ENCODE measurements around the gene UBE4A. TPM values are rescaled to one million over a fixed set of nuclear protein-coding genes. Genes with fewer than 3 reads are reported as not detected.

UBE4A gene
- total and polyA plus RNA-seq, 9 of the 15 experiments (the other 6 are each of a cell fraction or from before 2014, with no cell fraction given), result 13.5 to 45.2 (median 26.8) TPM

DNA sequence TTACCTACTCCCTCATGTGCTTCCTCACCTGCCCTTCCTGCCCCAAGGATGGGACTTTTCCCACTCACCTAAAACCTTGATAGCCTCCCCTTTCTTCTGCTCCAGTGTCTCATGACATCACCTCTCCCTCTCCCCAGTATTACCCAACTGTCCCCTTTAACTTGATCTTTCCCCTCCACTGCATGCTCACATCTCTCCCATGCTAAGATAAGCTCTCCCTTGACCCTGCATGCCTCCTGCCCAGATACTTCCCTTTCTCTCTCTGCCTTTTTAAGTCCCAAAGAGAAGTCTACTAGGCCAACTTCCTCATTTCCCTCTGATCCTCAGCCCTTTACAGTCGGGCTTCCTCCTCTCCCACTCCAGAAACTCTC is 40.1 kb upstream of the UBE4A start (continued):
- TF ChIP-seq SMC3 (conservative IDR thresholded peaks at IDR 0.05; ENCODE audit: insufficient read depth, low read depth, low read length) (no peak), SP2 (IDR thresholded peaks at IDR 0.05; ENCODE audit: extremely low read depth, low read depth, low read length, poor library complexity, severe bottlenecking) (no peak), POLR2H (tag; IDR thresholded peaks at IDR 0.05; ENCODE audit: low read depth) (no peak), SRSF1 (IDR thresholded peaks at IDR 0.05; ENCODE audit: low read depth, low read length) (no peak), MTA3 (IDR thresholded peaks at IDR 0.05; ENCODE audit: borderline replicate concordance) (peak; percentile 66; the same call in 1 of the 2 replicates), ZNF707 (CRISPR knock-in tag; conservative IDR thresholded peaks at IDR 0.05) (no peak), GTF2A2 (tag; IDR thresholded peaks at IDR 0.05) (no peak), BACH1 (tag; IDR thresholded peaks at IDR 0.05) (no peak), ZEB2 (IDR thresholded peaks at IDR 0.05) (peak; percentile 75), ELF2 (CRISPR knock-in tag; IDR thresholded peaks at IDR 0.05) (0 out of 2 replicates have a peak, but pooled peaks have one; percentile 43), DPF2 (IDR thresholded peaks at IDR 0.05) (peak; percentile 72; the same call in 1 of the 2 replicates), SRSF7 (optimal IDR thresholded peaks at IDR 0.05; ENCODE audit: low read depth, low read length) (no peak), KAT8 (IDR thresholded peaks at IDR 0.05; ENCODE audit: low read depth) (no peak), ZNF274 (IDR thresholded peaks at IDR 0.05; ENCODE audit: borderline replicate concordance, low read depth, low read length) (no peak), TCFL5 (CRISPR knock-in tag; conservative IDR thresholded peaks at IDR 0.05) (no peak), SMARCA5 (IDR thresholded peaks at IDR 0.05) (peak; percentile 18; the same call in 1 of the 2 replicates), MYC (IDR thresholded peaks at IDR 0.05; ENCODE audit: low read depth, low read length) (peak; percentile 39; the same call in 1 of the 2 replicates), MYC (CRISPR knock-in tag; IDR thresholded peaks at IDR 0.05; ENCODE audit: borderline replicate concordance, low read depth) (no peak), KLF16 (IDR thresholded peaks at IDR 0.05) (0 out of 2 replicates have a peak, but pooled peaks have one; percentile 5), HDAC1 (IDR thresholded peaks at IDR 0.05) (peak in 1 of 2 experiments; percentile 35; a peak in 1 of 4 replicates), ATF1 (CRISPR knock-in tag; IDR thresholded peaks at IDR 0.05) (no peak), ATF1 (tag; IDR thresholded peaks at IDR 0.05) (0 out of 2 replicates have a peak, but pooled peaks have one; percentile 16), TRIM28 (IDR thresholded peaks at IDR 0.05) (no peak), JUND (IDR thresholded peaks at IDR 0.05; ENCODE audit: borderline replicate concordance, low read depth, low read length) (peak; percentile 48; the same call in 1 of the 2 replicates), JUND (tag; IDR thresholded peaks at IDR 0.05; ENCODE audit: borderline replicate concordance, low read depth, low read length) (peak; percentile 63; the same call in 2 of the 3 replicates), NCOA2 (IDR thresholded peaks at IDR 0.05; ENCODE audit: partially characterized antibody in 2 of 2) (no peak)
- TF ChIP-seq, protein P1, sequence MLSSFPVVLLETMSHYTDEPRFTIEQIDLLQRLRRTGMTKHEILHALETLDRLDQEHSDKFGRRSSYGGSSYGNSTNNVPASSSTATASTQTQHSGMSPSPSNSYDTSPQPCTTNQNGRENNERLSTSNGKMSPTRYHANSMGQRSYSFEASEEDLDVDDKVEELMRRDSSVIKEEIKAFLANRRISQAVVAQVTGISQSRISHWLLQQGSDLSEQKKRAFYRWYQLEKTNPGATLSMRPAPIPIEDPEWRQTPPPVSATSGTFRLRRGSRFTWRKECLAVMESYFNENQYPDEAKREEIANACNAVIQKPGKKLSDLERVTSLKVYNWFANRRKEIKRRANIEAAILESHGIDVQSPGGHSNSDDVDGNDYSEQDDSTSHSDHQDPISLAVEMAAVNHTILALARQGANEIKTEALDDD (IDR thresholded peaks at IDR 0.05), result peak; percentile 88
- TF ChIP-seq, protein P2, sequence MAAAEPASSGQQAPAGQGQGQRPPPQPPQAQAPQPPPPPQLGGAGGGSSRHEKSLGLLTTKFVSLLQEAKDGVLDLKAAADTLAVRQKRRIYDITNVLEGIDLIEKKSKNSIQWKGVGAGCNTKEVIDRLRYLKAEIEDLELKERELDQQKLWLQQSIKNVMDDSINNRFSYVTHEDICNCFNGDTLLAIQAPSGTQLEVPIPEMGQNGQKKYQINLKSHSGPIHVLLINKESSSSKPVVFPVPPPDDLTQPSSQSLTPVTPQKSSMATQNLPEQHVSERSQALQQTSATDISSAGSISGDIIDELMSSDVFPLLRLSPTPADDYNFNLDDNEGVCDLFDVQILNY (CRISPR knock-in tag; IDR thresholded peaks at IDR 0.05), result no peak
- TF ChIP-seq, protein P3, sequence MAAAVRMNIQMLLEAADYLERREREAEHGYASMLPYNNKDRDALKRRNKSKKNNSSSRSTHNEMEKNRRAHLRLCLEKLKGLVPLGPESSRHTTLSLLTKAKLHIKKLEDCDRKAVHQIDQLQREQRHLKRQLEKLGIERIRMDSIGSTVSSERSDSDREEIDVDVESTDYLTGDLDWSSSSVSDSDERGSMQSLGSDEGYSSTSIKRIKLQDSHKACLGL (CRISPR knock-in tag; IDR thresholded peaks at IDR 0.05; ENCODE audit: borderline replicate concordance, poor library complexity, severe bottlenecking), result no peak

Measured in K562 (cell line).